Measurements from ENCODE around the gene PMF1. TPM values are rescaled to one million over a fixed set of nuclear protein-coding genes. Genes with fewer than 3 reads are reported as not detected.
"Not testable (repeated sequence)": the region's sequence is repeated elsewhere in the genome, so short reads cannot be mapped to it uniquely, and the experiment has no call there.

PMF1 gene
- total and polyA plus RNA-seq, 2 donors from 2014 or later, result 65.6 to 110 TPM

DNA sequence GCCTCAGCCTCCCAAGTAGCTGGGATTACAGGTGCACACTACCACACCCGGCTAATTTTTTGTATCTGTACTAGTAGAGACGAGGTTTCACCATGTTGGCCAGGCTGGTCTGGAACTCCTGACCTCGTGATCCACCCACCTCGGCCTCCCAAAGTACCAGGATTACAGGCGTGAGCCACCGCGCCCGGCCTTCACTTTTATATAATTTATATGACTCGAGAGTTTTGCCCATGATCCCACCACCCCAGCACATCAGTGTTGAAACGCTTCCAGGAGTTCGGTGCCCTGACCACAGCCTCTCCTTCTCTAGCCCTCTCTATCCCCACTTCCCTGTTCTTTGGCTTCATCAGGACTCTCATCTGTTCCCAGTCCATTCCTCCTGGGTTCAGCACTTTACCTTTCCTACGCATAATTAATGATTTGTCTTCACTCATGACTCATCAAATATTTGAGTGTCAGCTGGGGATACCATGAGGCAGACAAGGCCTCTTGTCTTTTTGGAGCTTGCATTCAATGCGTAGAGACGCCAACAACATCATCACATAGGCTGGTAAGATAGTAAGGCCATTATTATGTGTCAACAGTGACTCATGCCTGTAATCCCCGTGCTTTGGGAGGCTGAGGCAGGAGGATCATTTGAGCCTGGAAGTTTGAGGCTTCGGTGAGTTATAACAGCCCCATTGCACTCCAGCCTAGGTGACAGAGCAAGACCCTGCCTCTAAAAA is 1.4 kb downstream of the PMF1 start:
- Histone ChIP-seq H3K27ac (ENCODE audit: low read depth in 2 of 2, low read length in 2 of 2) (no peak overlapping the region), H3K9ac (ENCODE audit: low read length in 3 of 3) (no peak overlapping the region), H3K4me1 (ENCODE audit: control insufficient read depth in 2 of 3, insufficient read depth in 2 of 3, low read depth in 1 of 3, low read length in 3 of 3) (peaks cover 2 to 11% (median 10%) of the 10 kb centered on the region in 3 donors), H3K4me3 (ENCODE audit: low read length in 3 of 3) (peak overlapping the region in 1 of 3 donors; percentile 21), H3K9me3 (ENCODE audit: control insufficient read depth in 2 of 3, insufficient read depth in 1 of 3, low read length in 3 of 3) (no peaks in the 10 kb centered on the region), H3K27me3 (ENCODE audit: control insufficient read depth, insufficient read depth, low read length) (no peaks in the 10 kb centered on the region), H3K36me3 (ENCODE audit: control insufficient read depth in 2 of 3, insufficient read depth in 3 of 3, low read length in 3 of 3) (peaks cover 3 to 21% (median 13%) of the 10 kb centered on the region in 3 donors)
- intact Hi-C loops (cut with DNase I), result no loop called here
- DNase-seq (no peak), FAIRE-seq (no peak)
- TF ChIP-seq CTCF (IDR thresholded peaks at IDR 0.05; ENCODE audit: borderline replicate concordance, extremely low read depth, insufficient read depth), result no peak

- H3K9ac ChIP-seq (ENCODE audit: low read length in 3 of 3); intact Hi-C loops (cut with DNase I); DNase-seq; H3K9me3 ChIP-seq (ENCODE audit: control insufficient read depth in 2 of 3, insufficient read depth in 1 of 3, low read length in 3 of 3); H3K4me3 ChIP-seq (ENCODE audit: low read length in 3 of 3); H3K27me3 ChIP-seq (ENCODE audit: control insufficient read depth, insufficient read depth, low read length); H3K27ac ChIP-seq (ENCODE audit: low read depth in 2 of 2, low read length in 2 of 2): not testable (repeated sequence)
- peak; percentile 99 for FAIRE-seq
- Histone ChIP-seq H3K36me3 (ENCODE audit: control insufficient read depth in 2 of 3, insufficient read depth in 3 of 3, low read length in 3 of 3) (peaks cover 4 to 12% (median 7%) of the 10 kb centered on the region in 3 donors), H3K4me1 (ENCODE audit: control insufficient read depth in 2 of 3, insufficient read depth in 2 of 3, low read depth in 1 of 3, low read length in 3 of 3) (peaks cover 2 to 11% (median 10%) of the 10 kb centered on the region in 3 donors)
Observed at GRCh38 chr1:156216361-156217086, 3.7 kb downstream of the PMF1 start.

- Histone ChIP-seq H3K9me3 (ENCODE audit: control insufficient read depth in 2 of 3, insufficient read depth in 1 of 3, low read length in 3 of 3) (no peaks in the 10 kb centered on the region), H3K27me3 (ENCODE audit: control insufficient read depth, insufficient read depth, low read length) (no peaks in the 10 kb centered on the region), H3K36me3 (ENCODE audit: control insufficient read depth in 2 of 3, insufficient read depth in 3 of 3, low read length in 3 of 3) (peaks cover 6 to 17% (median 8%) of the 10 kb centered on the region in 3 donors), H3K9ac (ENCODE audit: low read length in 3 of 3) (no peak overlapping the region), H3K4me1 (ENCODE audit: control insufficient read depth in 2 of 3, insufficient read depth in 2 of 3, low read depth in 1 of 3, low read length in 3 of 3) (peaks cover 0 to 5% (median 5%) of the 10 kb centered on the region in 3 donors), H3K27ac (ENCODE audit: low read depth in 2 of 2, low read length in 2 of 2) (peak overlapping the region in 1 of 2 donors; percentile 20), H3K4me3 (ENCODE audit: low read length in 3 of 3) (no peak overlapping the region)
- intact Hi-C loops (cut with DNase I), result no loop called here
- no peak for TF ChIP-seq CTCF (IDR thresholded peaks at IDR 0.05; ENCODE audit: borderline replicate concordance, extremely low read depth, insufficient read depth)
- no peak for DNase-seq
- no peak for FAIRE-seq
Observed at GRCh38 chr1:156217871-156218270, 5.1 kb downstream of the PMF1 start.

DNA sequence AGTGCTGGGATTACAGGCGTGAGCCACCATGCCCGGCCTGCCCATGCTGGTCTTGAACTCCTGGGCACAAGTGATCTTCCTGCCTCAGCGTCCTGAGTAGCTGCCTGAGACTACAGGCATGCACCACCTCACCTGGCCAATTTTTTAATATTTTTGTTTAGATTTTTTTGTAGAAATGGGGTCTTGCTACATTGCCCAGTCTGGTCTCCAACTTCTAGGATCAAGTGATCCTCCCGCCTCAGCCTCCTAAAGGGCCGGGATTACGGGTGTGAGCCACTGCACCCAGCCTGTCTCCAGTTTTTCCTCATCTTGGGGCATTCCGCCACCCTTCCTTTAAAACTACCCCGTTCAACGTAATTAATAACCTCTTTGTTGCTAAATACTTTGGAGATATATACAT is 7.4 kb downstream of the PMF1 start:
- TF ChIP-seq CTCF (IDR thresholded peaks at IDR 0.05; ENCODE audit: borderline replicate concordance, extremely low read depth, insufficient read depth), result no peak
- intact Hi-C loops (cut with DNase I), result loop anchor here (5.0 kb wide), 1 partner anchor 128 kb away; no protein-coding TSS in a partner anchor
- H3K27ac ChIP-seq (ENCODE audit: low read depth in 2 of 2, low read length in 2 of 2), result no peak overlapping the region
- H3K9ac ChIP-seq (ENCODE audit: low read length in 3 of 3), result no peak overlapping the region
- no peak overlapping the region for H3K4me3 ChIP-seq (ENCODE audit: low read length in 3 of 3)
- no peak for FAIRE-seq
- DNase-seq, result no peak
- H3K27me3 ChIP-seq (ENCODE audit: control insufficient read depth, insufficient read depth, low read length), result no peaks in the 10 kb centered on the region
- no peaks in the 10 kb centered on the region for H3K9me3 ChIP-seq (ENCODE audit: control insufficient read depth in 2 of 3, insufficient read depth in 1 of 3, low read length in 3 of 3)
- peaks cover 3 to 27% (median 16%) of the 10 kb centered on the region in 3 donors for H3K36me3 ChIP-seq (ENCODE audit: control insufficient read depth in 2 of 3, insufficient read depth in 3 of 3, low read length in 3 of 3)
- peaks cover 0 to 5% (median 2%) of the 10 kb centered on the region in 3 donors for H3K4me1 ChIP-seq (ENCODE audit: control insufficient read depth in 2 of 3, insufficient read depth in 2 of 3, low read depth in 1 of 3, low read length in 3 of 3)

All from kidney (tissue), 14 donors.